VCaP (cell line): ENCODE results near the gene CCT7.

Experiments
- H3K27ac ChIP-seq: fragments of 450-650 bp; 2 replicates; pipeline ENCODE4 v1.5.1; 2017
- TF ChIP-seq, protein P1 (sequence below): fragments of 450-650 bp; conservative IDR thresholded peaks from 2 replicates; pipeline ENCODE4 v1.5.1; 2017; ENCODE audit warnings: mild to moderate bottlenecking, moderate library complexity

The CCT7 gene

DNA sequence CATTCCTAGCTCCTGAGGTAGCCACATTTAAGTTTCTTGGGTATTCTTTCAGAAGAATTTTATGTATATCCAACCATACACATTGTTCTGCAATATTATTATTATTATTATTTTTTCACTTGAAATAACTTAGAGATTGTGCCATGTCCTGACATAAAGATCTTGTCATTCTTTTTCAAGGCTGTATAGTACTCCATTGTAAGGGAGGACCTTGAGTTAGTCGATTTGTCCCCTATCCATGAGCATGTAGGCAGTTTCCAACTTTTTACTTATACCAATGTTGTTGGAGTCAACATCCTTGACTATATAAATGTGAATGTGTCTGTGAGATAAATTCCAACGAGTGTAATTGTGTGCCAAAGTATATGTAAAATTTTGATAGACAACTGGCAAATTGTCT is 60.1 kb downstream of the CCT7 start:
- H3K27ac ChIP-seq = no peak overlapping the region
- TF ChIP-seq, protein P1, sequence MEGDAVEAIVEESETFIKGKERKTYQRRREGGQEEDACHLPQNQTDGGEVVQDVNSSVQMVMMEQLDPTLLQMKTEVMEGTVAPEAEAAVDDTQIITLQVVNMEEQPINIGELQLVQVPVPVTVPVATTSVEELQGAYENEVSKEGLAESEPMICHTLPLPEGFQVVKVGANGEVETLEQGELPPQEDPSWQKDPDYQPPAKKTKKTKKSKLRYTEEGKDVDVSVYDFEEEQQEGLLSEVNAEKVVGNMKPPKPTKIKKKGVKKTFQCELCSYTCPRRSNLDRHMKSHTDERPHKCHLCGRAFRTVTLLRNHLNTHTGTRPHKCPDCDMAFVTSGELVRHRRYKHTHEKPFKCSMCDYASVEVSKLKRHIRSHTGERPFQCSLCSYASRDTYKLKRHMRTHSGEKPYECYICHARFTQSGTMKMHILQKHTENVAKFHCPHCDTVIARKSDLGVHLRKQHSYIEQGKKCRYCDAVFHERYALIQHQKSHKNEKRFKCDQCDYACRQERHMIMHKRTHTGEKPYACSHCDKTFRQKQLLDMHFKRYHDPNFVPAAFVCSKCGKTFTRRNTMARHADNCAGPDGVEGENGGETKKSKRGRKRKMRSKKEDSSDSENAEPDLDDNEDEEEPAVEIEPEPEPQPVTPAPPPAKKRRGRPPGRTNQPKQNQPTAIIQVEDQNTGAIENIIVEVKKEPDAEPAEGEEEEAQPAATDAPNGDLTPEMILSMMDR = no peak

DNA sequence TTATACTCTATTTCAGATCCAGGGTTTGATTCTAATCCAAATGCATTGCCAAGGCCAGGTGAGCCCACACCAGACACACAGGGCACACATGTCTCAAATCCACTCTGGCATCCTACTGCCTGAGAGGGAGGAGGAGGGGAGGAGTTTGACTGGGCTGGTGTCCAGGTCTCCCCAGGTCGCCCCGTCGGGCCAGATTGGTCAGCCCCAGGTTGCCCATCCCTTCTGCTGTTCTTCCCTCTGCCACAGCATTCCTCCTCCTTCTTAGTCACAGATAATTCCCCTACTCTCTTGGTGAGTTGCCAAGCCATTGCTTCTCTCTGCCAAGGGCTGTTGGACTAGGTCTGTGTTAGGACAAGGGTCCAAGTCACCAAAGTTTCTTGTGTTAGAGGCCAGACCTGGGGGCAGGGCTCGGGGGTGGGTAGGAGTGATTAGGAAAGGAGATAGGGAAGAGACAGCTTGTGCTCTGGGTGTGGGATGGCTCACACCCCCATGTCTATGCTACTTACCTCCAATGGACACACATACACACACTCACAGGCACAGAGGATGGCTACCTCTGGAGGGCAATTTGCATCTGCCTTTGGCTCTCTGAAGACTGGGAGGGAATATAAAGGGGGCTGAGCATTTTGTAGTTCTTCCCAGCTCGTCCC is 61.8 kb downstream of the CCT7 start:
- TF ChIP-seq, protein P1 = no peak
- H3K27ac ChIP-seq = no peak overlapping the region

DNA sequence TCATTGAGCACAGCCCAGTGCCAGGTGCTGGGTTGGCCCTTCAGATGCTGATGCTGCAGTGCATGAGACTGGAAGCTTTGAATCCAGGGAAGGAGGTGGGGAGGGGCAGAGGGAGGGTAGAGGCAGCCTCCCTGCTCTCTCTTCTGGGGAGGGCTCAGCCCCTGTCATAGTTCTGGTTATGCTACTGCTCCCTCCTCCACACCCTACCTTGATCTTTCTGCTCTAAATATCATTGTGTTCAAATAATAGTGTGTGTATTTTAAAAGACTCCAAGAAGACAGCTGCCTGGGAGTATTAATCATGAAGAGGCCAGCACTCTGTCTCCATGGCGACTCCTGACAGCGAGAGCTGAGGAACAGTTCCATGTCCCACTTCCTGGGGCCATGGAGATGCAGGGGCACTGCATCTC is 63.0 kb downstream of the CCT7 start:
- no peak overlapping the region for H3K27ac ChIP-seq
- TF ChIP-seq, protein P1 = no peak

DNA sequence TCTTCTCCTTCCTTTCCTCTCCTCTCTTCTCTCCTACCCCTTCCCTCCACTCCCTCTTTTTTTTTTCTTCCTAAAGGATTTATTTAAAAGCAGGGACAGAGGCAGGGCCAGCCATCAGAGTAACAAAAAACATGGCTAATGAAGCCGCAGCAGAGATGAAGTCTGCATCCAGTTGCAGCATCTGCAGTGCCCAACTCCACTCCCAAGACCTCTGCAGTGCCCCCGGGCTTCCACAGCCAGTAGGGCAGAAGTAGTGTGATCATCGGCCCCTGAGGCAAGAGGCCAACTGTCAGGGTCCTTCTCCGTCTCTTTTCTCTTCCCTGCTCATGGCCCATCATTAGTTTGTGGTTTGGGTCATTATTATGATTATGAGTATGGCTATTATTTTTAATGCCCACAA is 63.5 kb downstream of the CCT7 start:
- TF ChIP-seq, protein P1 = no peak
- H3K27ac ChIP-seq = no peak overlapping the region

DNA sequence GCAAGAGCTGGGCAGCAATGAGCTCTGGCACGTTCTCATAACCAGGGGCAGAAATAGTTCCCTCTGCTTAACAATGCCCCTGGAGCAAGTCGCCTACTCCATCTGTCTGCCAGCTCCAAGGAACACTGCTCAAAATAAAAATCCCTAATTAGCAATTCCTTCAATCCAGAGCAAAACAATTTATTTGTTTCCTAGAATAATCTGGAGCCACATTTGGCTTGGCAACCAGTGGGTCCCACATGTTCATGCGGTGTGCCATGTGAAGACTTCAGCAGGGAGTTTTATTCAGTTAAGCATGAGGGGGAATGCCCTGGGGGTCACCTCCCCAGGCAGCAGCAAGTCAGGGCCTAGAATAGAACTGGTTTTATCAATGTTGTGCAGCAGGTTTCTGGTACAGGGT is 66.8 kb downstream of the CCT7 start:
- H3K27ac ChIP-seq = no peak overlapping the region
- TF ChIP-seq, protein P1 = no peak

DNA sequence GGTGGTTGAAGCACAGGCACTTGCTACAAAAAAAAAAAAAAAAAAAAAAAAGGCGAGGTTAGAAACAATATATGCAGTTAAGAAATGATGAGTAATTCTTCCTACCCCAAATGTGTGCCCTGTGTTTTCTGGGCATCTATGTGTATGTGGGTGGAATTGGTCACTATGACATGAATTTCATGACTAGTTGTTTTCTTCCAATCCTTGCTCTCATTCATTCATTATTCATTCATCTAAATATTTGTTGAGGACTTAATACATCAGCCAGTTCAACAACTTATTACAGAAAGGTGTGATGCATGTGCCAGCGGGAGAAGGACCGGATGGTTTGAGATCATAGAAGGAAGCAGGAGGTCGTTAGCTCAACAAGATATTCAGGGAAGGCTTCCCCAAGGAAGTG is 67.5 kb downstream of the CCT7 start:
- H3K27ac ChIP-seq = no peak overlapping the region
- TF ChIP-seq, protein P1 = no peak
